Fibroblast of lung (primary cell): ENCODE data around the gene MT1B. TPM values are rescaled to one million over a fixed set of nuclear protein-coding genes. Genes with fewer than 3 reads are reported as not detected.
"Not testable (repeated sequence)": the region's sequence is repeated elsewhere in the genome, so short reads cannot be mapped to it uniquely, and the experiment has no call there.

ENCODE experiments used
- DNase-seq, 2 donors: peaks; one replicate each; pipeline versions ENCODE4 v3.0.0 to v3.0.0-alpha.2; 2010; ENCODE audit warnings: low read depth in 2 of 2
- H2AFZ ChIP-seq: 2 replicates; pipeline ENCODE4 v1.5.1; 2012; ENCODE audit warnings: low read length, control low read depth, inconsistent platforms
- H3K27ac ChIP-seq: 2 replicates; pipeline ENCODE4 v1.5.1; 2011; ENCODE audit warnings: low read length, control low read depth; ENCODE audit not compliant: insufficient read depth
- H3K27me3 ChIP-seq: 2 replicates; pipeline ENCODE4 v1.5.1; 2011; ENCODE audit warnings: mild to moderate bottlenecking, low read length; ENCODE audit not compliant: control insufficient read depth, insufficient read depth
- H3K36me3 ChIP-seq: 2 replicates; pipeline ENCODE4 v1.5.1; 2011; ENCODE audit warnings: low read length; ENCODE audit not compliant: control insufficient read depth, insufficient read depth
- H3K4me1 ChIP-seq: 2 replicates; pipeline ENCODE4 v1.5.1; 2011; ENCODE audit warnings: low read length; ENCODE audit not compliant: control insufficient read depth, insufficient read depth; ENCODE audit errors: extremely low read depth
- H3K4me2 ChIP-seq: 2 replicates; pipeline ENCODE4 v1.5.1; 2011; ENCODE audit warnings: low read length, control low read depth; ENCODE audit not compliant: insufficient read depth; ENCODE audit errors: extremely low read depth
- H3K4me3 ChIP-seq, 4 experiments: fragments of 200-600 bp in 1 of 4; sonication (generic) in 1 of 4; replicated peaks in 1 of 4; 2 replicates each; pipeline ENCODE4 v1.5.1; 2011 to 2016; ENCODE audit warnings: low read length in 4 of 4, low read depth in 3 of 4, mild to moderate bottlenecking in 3 of 4, control low read depth in 2 of 4, inconsistent platforms in 1 of 4, mixed read lengths in 1 of 4; ENCODE audit not compliant: insufficient read depth in 1 of 4; ENCODE audit errors: control extremely low read depth in 1 of 4
- H3K79me2 ChIP-seq: 2 replicates; pipeline ENCODE4 v1.5.1; 2012; ENCODE audit warnings: mild to moderate bottlenecking, low read length, inconsistent platforms; ENCODE audit not compliant: control insufficient read depth, insufficient read depth
- H3K9ac ChIP-seq: 2 replicates; pipeline ENCODE4 v1.5.1; 2011; ENCODE audit warnings: mild to moderate bottlenecking, low read length, control low read depth; ENCODE audit not compliant: insufficient read depth
- H3K9me3 ChIP-seq: 2 replicates; pipeline ENCODE4 v1.5.1; 2012; ENCODE audit warnings: low read depth, low read length; ENCODE audit not compliant: control insufficient read depth, insufficient read depth
- H4K20me1 ChIP-seq: 2 replicates; pipeline ENCODE4 v1.5.1; 2011; ENCODE audit warnings: low read length; ENCODE audit not compliant: control insufficient read depth, insufficient read depth; ENCODE audit errors: extremely low read depth
- CTCF ChIP-seq, 2 donors: IDR thresholded peaks in 1 of 2; conservative IDR thresholded peaks in 1 of 2; 1 replicate in 1 of 2; 2 replicates in 1 of 2; pipeline ENCODE4 v1.5.1; 2011 to 2012; ENCODE audit warnings: low read length in 2 of 2, control low read depth in 1 of 2, inconsistent platforms in 1 of 2, low read depth in 1 of 2, mild to moderate bottlenecking in 1 of 2
- EZH2 ChIP-seq: IDR thresholded peaks from 2 replicates; pipeline ENCODE4 v1.5.1; 2012; ENCODE audit warnings: low read length, control low read depth, mild to moderate bottlenecking; ENCODE audit errors: missing control alignments
- polyA plus RNA-seq, 2 donors: library from polyadenylated mRNA; depleted of rRNA in 1 of 2; stranded (reverse) in 1 of 2; unstranded in 1 of 2; fragments of >200 nt; gene quantifications; 2 replicates each; pipeline ENCODE4 v1.2.1, GENCODE V29; 2011 to 2012; ENCODE audit warnings: missing spikeins in 1 of 2
- total RNA-seq: library from RNA; depleted of rRNA; stranded (reverse); fragments of >200 nt; gene quantifications from 2 replicates; pipeline ENCODE4 v1.2.1, GENCODE V29; 2014

MT1B gene
- total and polyA plus RNA-seq, 2 donors (not counting 1 experiment from before 2014, with no cell fraction given): not detected

- Histone ChIP-seq H3K36me3 (no peaks in the 10 kb centered on the region), H4K20me1 (no peaks in the 10 kb centered on the region), H3K4me1 (peaks cover 18% of the 10 kb centered on the region), H3K9me3 (no peaks in the 10 kb centered on the region), H3K9ac (peak overlapping the region; percentile 36), H3K27ac (peak overlapping the region; percentile 77), H3K4me2 (peak overlapping the region; percentile 97), H2AFZ (peak overlapping the region; percentile 85), H3K4me3 (peak overlapping the region; percentile 30 to 52 (median 38)), H3K79me2 (no peaks in the 10 kb centered on the region), H3K27me3 (no peaks in the 10 kb centered on the region)
- DNase-seq: peak; percentile 73 to 78
- no peak for TF ChIP-seq EZH2
- TF ChIP-seq CTCF (conservative IDR thresholded peaks at IDR 0.05 in 1 of 2, IDR thresholded peaks at IDR 0.05 in 1 of 2; ENCODE audit: low read depth in 1 of 2, low read length in 2 of 2): no peak
Measured at GRCh38 chr16:56617212-56618085, 34.2 kb upstream of the MT1B start.

GRCh38 chr16:56618138-56618537 is 33.5 kb upstream of the MT1B start:
- Histone ChIP-seq H3K36me3 (no peaks in the 10 kb centered on the region), H3K4me3 (peak overlapping the region in 1 of 4 experiments; percentile 52), H3K4me2 (peak overlapping the region; percentile 97), H3K9ac (no peak overlapping the region), H3K4me1 (peaks cover 18% of the 10 kb centered on the region), H4K20me1 (no peaks in the 10 kb centered on the region), H3K9me3 (no peaks in the 10 kb centered on the region), H3K27ac (peak overlapping the region; percentile 77), H3K79me2 (no peaks in the 10 kb centered on the region), H2AFZ (no peak overlapping the region), H3K27me3 (no peaks in the 10 kb centered on the region)
- no peak for TF ChIP-seq EZH2
- TF ChIP-seq CTCF (conservative IDR thresholded peaks at IDR 0.05 in 1 of 2, IDR thresholded peaks at IDR 0.05 in 1 of 2; ENCODE audit: low read depth in 1 of 2, low read length in 2 of 2): no peak
- DNase-seq: no peak

GRCh38 chr16:56620339-56620897 is 31.3 kb upstream of the MT1B start:
- Histone ChIP-seq H3K27ac (no peak overlapping the region), H3K36me3 (no peaks in the 10 kb centered on the region), H4K20me1 (no peaks in the 10 kb centered on the region), H2AFZ (no peak overlapping the region), H3K4me1 (peaks cover 9% of the 10 kb centered on the region), H3K27me3 (no peaks in the 10 kb centered on the region), H3K79me2 (peaks cover 5% of the 10 kb centered on the region), H3K4me3 (no peak overlapping the region), H3K9me3 (no peaks in the 10 kb centered on the region), H3K9ac (no peak overlapping the region), H3K4me2 (no peak overlapping the region)
- no peak for DNase-seq
- no peak for TF ChIP-seq EZH2
- TF ChIP-seq CTCF (conservative IDR thresholded peaks at IDR 0.05 in 1 of 2, IDR thresholded peaks at IDR 0.05 in 1 of 2; ENCODE audit: low read depth in 1 of 2, low read length in 2 of 2): no peak

GRCh38 chr16:56621665-56622445 is 29.8 kb upstream of the MT1B start:
- H3K79me2 ChIP-seq: peaks cover 16% of the 10 kb centered on the region
- DNase-seq: not testable (repeated sequence)

More at GRCh38 chr16:56621665-56622445, 29.8 kb upstream of the MT1B start:
- not testable (repeated sequence) for H2AFZ ChIP-seq, H3K4me1 ChIP-seq, H4K20me1 ChIP-seq, H3K9ac ChIP-seq, H3K36me3 ChIP-seq, H3K9me3 ChIP-seq, H3K4me2 ChIP-seq, H3K27ac ChIP-seq, H3K27me3 ChIP-seq, H3K4me3 ChIP-seq
